ENCODE measurements around the gene AK1.

Gene AK1

DNA sequence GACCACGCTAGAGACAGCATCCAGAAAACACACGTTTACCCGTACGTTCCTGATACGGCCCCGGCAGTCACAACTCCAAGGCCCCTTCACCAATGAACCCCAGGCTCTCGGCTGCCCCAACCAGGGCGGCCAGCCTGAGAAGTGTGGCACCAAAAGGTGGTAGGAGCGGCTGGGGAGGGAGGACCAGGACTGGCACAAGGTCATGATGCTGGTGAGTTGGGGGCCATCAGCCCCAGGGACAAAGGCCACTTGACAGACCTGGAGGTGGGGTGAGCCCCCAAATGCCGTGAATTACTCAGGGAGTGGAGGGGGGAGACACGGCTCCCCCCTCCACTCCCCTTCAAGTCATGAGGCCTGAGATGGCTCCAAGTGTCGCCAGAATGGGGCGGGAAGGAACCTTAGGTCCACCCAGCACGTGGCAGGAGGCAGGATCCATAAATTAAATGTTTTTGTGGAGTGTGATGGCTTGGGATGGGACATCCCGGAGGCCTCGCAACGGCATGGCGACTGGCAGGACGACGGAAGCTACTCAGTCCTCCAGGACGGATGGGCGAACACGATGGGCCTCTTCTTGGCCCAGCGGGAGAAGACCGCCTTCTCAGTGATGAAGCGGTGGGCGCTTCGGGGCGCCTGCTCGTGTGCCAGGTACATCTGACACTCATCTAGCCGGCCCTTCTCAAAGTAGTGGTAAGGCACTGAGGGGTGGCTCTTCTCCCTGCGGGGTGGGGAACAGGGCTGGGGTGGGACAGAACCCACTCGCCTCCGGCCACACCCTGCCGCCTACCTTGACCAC lies 30.6 kb upstream of the AK1 start:
- FAIRE-seq = no peak

DNA sequence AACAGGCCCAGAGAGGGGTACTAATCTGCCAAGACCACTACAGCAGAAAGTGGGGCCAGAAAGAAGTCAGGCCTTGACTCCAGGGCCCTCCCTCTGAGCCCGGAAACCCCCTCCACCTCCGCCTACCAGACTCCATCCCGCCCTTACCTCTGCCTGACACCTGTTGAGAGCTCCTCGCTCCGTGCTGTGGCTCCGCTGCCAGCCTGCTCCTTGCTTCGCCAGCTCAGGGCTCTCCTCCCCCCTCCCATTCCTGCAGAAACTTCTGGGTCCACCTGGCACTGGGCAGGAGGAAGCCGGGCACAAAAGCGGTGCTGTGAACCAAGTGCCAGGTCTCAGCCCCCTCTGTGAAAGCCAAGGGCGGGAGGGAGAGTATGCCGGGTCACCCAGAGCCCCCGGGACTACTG lies 28.3 kb upstream of the AK1 start:
- FAIRE-seq = no peak

DNA sequence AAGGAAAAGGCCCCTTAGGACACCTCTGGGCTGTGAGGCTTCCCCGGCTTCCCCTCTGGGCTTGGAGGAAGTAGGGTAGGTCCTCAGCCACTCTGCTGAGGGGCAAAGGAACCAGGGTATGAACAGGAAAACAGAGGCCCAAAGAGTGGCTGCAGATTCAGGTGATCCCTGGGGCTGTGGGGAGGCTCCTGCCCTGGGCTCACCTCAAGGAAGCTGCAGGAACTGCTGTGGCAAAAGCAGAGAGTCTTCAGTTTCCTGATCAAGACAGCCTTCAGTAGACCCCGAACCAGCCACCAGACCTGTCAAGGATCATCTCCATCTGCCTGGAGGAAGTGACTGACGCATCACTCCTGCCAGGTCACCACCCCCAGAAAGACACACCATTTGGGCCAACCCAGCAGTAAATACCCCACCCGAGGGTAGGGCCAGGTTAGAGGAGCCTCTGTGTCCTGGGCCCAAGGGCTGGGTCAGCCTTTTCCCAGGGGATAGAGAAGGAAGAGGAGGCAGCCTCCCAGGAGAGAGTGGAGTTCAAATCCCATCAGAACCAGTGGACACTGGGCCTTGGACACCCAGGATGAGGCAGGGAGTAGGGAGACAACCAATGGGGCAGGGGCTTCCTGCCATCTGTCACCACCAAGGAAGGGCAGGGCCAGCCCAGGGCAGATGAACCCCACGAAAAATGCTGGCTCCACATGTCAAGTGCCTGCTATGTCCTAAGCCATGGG lies 27.7 kb upstream of the AK1 start:
- no peak for FAIRE-seq

DNA sequence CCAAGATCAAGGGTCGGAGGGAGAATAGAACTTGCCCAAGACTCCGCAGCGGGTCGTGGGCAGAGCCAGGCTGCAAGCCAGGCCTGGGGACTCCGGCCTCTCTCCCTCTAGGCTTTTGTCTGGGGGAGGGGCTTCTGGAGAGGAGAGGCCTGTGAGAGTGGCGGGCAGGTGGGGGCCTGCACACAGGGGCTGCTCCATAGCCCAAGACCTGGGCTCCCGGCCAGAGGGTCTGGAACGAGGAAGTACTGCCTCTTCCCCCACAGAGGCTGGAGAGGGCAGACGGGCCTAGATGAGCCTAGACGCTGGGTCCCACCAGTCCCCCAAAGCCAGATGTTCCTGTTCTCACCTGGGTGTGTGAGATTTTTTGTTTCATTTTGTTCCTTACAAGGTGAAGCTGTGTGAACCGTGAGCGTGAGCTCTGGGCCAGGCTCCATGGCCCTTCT lies 27.1 kb upstream of the AK1 start:
- no peak for FAIRE-seq

DNA sequence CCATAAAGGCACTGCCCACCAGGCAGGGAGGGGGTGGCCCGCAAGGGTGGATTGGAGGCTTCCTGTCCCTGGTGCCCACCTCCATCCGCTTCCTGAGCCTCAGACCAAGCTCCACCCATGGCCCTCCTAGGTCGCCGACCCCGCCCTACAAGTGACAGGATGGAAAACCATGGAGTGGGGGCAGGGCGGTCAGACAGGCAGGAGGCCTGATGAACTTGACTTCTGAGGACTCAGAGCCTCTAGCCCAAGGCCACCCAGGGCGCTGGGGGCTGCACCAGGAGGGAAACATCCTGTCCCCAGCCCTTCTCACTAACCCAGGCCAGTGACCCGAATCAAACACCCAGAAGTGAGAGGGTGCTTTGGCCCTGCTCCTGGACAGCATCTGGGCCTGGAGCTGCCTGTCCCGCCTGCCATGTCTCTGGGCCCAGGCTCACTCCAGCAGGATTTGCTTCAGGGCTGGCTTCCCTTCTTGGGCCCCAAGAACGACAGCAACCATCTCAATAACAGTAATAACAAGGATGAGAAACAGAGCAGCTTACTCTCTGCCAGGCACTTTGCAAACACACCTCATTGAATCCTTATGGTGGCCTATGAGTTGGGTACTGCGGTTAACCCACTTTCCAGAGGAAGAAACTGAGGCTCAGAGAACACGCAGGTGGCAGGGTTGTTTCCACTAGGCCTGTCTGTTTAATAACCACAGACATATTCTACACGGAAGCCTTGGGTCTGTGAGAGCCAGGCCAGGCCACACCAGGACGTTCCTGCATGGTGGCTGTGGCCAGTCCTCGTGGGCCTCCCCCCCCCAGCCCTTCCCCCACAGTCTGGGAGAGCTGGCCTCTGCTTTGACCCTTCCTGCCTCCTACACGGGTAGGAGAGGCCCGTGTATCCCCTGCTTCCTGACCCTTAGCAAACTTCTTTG lies 26.3 kb upstream of the AK1 start:
- FAIRE-seq = no peak

DNA sequence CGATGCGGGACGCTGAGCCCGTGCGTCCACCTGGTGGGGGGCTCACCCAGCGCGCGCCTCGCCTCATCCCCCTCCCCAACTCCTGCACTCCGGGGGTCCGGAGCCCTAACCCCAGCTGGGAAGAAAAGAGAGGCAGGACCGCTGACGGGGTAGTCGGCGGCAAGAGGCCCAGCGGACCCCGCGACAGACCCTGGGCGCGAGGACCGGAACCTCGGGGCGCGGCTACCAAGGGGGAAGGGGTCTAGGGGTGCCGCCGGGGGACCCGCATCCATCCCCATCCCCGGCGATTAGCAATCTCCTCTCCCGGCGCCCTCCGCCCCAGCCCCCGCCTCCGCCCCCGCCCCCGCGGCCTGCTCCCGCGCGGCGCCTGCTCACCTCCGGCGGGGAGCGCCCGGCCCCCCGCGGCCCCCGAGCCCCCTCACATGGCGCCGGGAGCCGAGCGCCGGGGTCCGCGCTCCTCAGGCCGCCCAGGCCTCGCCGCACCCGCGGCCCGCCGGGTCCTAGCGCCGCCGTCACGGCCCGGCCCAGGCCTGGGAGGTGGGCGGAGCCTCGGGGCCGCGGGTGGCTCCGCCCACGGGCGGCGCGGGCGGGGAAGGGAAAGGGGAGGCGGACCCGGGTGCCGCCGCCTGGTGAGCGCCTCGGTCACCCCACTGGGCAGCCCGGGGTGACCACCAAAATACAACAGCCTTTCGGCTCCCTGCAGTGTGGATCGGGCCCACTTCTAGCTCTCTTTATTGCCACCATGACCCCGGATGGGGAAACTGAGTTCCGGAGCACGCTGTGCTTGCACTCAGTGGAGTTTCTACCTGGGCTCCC lies 21.9 kb upstream of the AK1 start, which contains the start of gene ST6GALNAC6:
TSS of gene ST6GALNAC6 (minus strand) at position 476 of the 816 bp plus-strand sequence. CDS start 1,622 bp downstream, outside the sequence.
- FAIRE-seq = no peak

DNA sequence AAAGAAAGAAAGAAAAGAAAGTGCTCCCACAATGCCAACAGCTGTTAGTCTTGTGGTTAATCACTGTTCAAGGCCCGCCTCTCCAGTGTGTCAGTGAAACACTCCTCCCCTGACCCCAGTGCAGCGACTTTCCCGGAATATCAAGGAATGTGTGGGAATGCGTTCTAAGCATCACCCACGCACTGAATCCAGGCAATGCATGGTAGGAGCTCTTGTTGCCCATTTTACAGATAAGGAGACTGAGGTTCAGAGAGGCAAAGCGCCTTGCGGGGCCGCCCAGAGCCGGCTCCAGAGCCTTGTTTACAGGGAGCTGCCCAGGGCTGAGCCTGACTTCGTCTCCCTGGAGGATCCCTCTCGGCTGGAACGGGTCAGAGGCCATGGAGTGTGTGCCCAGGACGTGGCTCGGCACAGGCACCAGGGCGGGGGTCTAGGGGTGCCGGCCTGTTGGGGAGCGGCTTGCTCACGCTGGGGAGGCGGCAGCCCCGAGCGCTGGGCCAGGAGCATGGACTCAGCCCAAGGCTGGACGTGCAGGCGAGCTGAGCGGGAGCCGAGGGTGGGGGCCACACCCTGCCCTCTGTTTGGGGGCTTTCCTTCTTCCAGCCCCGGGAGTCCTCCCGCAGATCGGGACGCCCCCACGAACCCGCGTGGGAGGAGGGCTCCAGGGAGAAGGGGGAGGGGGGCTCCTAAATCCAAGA lies 21.1 kb upstream of the AK1 start:
- no peak for FAIRE-seq

DNA sequence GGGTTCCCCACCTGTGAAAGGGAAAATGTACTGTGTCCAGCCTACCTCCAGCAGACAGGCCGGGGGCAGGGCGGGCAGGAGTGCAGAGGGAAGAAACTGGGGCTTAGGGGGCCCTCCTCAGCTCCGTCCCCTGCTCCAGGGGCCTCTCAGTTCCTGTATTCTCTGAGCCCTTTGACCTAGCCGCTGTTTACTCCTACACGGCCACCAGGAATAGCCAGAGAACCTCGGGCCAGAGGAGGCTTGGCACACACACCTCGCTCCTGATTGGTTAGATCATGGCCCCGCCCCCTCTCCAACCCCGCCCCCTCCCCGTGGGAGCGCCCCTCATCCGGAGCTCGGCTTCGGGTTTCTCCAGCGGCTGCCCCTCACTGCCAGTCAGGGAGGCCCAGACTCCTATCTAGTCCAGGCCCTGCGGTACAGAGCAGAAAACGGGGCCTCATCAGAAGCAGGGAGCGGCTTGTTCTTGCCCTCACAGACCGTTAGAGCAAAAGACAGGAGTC lies 19.8 kb upstream of the AK1 start:
- no peak for FAIRE-seq

DNA sequence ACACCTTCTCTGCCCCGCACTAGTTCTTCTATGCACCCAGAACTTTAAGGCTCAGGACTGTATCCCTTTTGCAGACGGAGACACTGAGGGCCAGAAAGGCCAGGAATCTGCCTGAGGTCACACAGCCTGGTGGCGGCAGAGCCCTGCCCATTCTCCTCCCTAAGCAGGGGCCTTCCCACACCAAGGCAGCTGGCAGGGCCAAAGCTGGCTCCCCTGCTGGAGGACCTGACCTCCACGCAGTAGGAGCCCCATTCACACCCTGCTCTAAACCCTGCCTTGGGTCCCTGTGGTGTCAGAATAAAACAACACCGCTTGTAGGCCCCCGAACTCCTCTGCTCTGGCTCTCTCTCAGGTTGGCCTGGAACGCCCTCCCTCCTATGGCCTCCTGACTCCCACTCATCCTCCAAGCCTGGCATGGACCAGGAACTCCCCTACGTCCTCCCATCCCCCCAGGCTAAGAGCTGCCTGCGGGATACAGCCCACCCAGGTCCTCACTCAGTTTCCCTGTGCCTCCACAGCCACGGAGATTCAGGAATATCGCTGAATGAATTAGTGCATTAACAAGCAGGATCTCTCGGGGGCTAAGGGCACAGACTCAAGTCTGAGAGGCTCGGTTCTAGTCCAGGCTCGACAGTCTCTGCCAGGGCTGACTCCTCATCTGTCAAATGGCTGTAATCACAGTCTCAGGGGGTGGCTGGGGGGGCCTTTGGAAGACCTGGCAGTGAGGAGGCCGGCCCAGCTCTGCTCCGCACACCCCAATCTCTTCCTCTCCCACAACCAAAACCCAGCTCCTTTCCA lies 19.1 kb upstream of the AK1 start:
- FAIRE-seq = no peak

DNA sequence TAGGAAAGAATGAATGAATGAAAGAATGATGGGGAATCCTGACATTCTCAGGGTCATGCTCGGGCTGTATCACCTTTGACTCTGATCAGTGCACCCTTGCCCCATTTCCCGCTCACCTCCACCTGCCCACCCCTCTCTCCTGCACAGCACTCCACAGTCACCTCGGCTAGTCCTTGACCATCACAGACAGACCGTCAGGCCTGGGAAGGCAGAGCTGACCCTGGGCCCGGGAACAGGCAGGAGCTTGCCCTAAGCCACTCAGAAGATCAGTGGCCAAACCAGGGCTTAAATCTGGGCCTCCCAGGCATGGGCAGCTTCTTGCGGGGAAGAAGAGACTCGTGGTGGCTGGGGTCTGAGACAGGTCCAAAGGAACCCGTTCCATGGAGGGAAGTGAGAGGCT lies 18.3 kb upstream of the AK1 start:
- no peak for FAIRE-seq

DNA sequence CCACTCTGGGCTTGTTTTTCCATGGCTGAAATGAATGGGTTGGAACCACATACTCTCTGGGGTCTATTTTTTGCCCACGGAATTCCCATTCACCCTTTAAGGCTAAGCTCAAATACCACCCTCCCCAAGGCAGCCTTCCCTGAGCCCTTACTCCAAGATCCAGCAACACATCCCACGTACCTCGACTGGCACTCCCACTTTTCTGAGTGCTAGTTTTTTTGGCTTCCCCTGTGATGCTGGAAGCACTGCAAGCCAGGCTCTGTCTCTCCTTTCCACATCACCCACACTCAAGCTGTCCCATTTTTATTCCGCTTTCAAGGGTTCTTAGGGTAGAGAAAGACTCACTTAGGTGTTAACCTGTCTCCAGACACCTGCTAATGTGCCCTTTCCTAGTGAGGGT lies 15.9 kb upstream of the AK1 start:
- no peak for FAIRE-seq

DNA sequence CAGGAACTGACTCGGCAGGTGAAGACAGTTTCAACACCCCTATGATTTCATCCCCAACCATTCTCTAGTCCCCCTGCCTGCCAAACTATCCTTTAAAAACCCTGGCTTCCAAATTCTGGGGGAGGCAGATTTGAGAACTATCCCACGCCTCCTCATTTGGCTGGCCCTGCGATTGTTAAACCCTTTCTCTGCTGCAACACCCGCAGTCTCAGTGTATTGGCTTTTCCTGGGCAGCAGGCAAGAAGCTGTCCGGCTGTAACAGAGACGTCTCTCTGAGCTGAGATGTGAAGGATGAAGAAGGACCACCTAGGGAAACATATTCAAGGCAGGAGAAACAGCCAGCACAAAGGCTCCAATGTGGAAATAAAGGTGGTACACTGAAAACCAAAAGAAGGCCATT lies 15.4 kb upstream of the AK1 start:
- FAIRE-seq = no peak

DNA sequence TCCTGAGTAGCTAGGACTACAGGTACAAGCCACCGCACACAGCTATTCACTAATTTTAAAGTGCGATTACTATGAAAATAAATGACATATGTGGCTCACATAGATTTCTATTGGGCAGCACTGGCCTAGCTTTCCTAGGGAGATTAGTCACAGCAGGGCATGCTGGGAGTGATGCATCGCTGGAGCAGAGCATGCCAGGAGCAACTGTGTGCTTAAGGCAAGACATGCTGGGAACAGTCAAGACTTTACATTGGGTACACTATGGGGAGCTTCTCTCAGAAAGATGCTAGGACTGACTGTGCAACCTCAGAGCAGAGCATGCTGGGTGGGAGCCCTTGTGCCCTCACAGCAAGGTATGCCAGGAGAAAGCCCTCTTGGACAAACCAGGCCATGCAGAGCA lies 12.6 kb upstream of the AK1 start:
- FAIRE-seq = no peak

DNA sequence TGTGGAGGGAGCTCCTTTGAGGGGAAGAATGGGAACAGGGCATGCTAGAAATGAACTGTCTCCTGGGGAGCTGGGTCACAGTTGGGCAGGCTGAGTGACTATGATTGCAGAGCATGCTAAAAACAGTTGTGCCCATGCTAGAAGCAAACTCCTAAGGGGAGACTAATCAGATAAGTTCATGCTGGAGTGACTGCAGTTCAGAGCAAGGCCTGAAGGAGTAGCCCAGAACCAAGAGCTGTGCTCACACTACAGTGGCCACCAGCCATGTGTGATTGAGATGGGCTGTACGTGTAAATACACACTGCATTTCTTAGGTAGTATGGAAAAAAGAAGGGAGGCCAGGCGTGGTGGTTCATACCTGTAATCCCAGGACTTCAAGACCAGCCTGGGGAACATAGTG lies 10.3 kb upstream of the AK1 start:
- FAIRE-seq = no peak

DNA sequence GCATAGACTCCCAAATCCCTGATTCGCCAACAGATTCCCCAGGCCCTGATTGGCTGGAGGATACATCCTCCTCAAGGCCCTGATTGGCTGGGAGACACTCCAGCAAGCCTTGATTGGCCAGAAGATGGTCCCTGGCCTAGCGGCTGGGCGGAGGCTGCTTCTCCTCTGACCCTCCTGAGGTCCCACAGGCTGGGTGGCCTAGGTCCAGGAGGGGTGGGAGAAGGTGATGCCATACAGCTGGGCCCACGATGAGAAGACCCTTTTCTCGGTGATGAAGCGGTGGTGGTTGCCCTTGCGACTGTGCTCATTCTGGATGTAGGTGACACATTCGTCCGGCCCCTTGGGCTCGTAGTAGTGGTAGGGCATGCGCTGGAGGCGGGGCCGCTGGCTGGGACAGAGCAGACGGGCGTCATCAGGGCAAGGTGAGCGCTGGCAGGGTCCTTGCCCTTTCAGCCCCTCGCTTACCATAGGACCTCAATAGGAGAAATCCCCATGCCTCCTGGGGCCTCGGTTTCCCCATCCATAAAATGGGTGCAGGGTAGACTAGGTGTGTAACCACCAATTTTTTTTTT lies 9.0 kb upstream of the AK1 start:
- FAIRE-seq = no peak

DNA sequence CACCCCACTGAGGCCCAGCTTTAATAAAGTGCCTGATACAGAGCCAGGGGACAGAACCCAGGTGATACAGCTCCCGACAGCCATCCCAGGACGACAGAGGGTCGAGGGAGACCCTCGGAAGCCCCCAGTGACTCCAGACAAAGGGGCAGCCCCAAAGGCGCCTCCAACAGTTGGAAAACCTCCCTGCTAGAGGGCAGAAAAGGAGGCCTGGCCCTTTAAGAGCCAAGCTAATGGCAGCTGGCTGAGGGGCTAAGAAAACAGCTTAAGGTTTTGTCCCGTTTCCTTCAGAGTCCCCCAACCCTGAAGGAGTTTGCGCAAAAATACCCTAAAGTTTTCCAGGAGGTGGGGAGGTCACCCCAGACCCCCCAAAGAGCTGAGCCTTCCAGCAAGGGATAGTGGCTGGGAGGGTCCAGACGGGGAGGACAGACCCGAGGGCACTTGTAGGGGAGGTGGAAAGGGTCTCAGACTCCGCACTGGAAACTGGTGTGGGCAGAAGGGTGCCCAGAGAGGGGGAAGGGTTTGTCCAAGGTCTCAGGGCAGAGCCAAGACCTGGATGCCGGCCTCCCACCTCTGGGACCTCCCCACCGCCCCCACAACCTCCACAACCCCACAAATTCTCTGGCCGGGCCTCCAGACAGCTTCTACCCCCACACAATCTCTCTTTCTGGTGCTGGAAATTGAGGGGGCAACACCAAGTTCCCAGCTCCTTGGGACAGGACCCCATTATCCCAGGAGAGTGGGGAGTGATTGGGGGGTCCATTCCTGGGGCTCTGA lies 8.2 kb upstream of the AK1 start:
- FAIRE-seq = no peak

DNA sequence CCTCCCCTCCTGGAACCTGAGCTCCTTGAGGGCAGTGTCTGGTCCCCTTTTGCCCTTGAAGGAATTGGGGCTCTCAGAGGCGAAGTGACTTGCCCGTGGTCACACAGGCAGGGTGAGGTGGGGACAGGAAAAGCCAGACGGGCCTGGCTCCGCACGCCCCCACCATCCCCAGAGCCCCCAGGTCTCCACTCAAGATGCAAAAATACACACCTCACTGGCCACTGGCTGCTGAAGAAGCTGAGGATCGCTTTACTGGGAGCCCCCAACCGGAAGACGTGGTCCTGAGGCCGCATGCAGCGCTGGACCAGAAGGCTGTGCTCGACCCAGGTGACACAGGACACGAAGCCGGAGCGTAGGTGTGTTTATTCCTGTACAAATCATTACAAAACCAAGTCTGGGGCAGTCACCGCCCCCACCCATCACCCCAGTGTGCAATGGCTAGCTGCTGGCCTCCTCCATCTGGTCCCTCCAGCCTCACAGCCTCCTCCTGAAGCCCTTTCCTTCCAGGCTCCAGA lies 7.6 kb upstream of the AK1 start:
- FAIRE-seq = no peak

DNA sequence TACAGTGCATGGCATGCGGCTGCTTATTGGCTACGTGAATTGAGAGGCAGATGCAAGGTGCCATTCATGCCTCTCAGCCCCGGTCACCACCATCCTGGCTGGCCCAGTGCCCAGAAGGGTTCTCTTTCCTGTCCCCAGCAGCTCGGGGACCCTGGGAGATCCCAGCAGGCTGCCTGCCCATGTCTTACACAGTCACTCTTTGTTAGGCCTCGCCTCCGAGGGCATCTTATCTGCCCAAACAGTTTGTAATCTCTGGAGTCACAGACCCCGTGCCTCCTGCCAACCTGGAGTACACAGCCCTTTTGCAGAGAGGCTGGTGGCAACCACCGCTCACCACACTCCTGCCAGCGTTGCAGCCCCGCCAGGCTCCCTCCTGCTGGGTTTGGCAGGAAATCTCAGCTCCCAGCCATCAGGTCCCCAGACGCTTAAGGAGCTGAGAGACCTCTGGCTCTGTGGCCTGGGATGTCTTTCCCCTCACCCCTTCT lies 7.0 kb upstream of the AK1 start:
- FAIRE-seq = no peak

DNA sequence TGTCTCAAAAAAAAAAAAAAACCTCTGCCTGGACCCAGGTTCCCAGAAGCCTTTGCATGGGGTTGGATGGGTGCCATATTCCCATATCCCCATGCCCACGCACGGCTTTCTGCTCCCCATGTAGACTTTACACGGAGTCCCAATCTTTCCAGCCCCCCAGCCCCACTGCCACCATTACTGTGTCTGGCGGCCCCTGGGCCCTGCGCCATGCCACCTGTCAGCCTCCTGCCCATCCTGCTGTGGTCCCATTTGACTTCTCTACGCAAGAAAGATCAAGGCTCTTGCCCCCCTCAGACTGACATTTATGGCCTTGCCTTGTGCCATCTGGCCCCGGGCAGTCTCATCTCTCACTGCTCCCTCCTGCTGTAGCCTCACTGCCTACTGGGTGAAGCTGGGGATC lies 6.5 kb upstream of the AK1 start:
- FAIRE-seq = no peak

All from islet of Langerhans (tissue), 1 donor.